AG10803 (cell line): ENCODE results near the gene ITIH3.

Experiments
- DNase-seq: peaks from one replicate; pipeline ENCODE4 v3.0.0; 2010; ENCODE audit warnings: low read depth
- H3K4me3 ChIP-seq: 2 replicates; pipeline ENCODE4 v1.5.1; 2011; ENCODE audit warnings: mild to moderate bottlenecking, low read length, control low read depth
- TF ChIP-seq, protein P1 (sequence below): conservative IDR thresholded peaks from 2 replicates; pipeline ENCODE4 v1.5.1; 2011; ENCODE audit warnings: mild to moderate bottlenecking, low read length, control low read depth, inconsistent platforms

ITIH3 gene

DNA sequence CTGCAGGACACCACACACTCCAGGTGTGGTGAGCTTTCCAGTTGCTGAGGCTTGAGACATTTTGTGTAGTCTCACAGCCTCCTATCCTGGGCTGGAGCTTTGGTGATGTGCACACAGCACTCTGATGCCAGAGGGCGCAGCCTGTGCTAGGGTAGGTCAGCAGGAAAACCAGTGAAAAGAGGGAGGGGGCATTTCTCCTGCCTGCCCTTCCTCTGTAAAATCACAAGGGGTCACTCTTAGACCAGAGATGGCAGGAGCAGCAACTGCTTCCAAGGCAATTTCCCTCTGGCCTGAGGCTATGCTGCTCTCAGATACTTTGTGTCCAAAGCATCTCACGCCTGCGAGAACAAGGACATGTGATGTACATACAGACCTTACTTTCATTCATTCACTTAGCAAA, 56.8 kb downstream of the ITIH3 start:
- TF ChIP-seq, protein P1, sequence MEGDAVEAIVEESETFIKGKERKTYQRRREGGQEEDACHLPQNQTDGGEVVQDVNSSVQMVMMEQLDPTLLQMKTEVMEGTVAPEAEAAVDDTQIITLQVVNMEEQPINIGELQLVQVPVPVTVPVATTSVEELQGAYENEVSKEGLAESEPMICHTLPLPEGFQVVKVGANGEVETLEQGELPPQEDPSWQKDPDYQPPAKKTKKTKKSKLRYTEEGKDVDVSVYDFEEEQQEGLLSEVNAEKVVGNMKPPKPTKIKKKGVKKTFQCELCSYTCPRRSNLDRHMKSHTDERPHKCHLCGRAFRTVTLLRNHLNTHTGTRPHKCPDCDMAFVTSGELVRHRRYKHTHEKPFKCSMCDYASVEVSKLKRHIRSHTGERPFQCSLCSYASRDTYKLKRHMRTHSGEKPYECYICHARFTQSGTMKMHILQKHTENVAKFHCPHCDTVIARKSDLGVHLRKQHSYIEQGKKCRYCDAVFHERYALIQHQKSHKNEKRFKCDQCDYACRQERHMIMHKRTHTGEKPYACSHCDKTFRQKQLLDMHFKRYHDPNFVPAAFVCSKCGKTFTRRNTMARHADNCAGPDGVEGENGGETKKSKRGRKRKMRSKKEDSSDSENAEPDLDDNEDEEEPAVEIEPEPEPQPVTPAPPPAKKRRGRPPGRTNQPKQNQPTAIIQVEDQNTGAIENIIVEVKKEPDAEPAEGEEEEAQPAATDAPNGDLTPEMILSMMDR, result peak; percentile 70
- no peak overlapping the region for H3K4me3 ChIP-seq
- peak; percentile 56 for DNase-seq

DNA sequence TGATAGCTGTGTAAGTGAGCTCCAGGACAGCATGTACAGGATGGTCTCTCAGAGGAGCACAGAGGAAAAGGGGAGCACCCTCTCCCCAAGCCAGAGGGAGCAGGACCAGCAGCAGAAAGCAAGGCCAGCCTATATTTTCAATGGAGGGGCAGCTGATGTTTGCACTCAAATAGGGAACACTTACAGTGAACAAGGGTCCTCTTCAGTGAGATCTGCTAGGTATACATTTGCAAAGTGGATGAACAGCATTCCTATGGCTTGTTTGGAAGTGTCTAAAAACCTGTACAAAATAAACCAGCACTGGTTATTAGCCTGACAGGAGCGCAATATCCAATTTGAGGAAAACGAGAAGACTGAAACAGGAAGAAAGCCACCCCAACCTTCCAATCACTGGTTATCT, 57.8 kb downstream of the ITIH3 start:
- TF ChIP-seq, protein P1, result no peak
- DNase-seq, result no peak
- H3K4me3 ChIP-seq, result no peak overlapping the region

DNA sequence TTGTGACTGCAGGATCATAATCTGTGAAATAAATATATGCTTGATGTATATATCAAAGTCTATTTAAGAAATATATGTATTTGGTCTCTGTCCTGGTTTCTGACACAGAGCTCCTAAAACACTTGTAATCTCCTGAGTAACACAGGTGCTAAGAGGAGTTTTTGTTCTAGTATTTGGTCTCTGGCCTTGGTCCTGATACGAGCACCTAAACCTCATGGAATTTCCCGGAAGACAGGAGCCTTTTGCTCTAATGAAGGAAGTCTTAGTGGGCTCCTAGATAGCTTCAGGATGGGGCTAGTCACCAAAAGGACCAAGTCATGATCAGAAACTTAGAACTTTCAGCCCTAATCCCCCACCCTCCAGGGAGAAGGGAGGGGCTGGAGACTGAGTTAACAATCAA, 59.4 kb downstream of the ITIH3 start:
- TF ChIP-seq, protein P1, result no peak
- DNase-seq, result no peak
- no peak overlapping the region for H3K4me3 ChIP-seq

DNA sequence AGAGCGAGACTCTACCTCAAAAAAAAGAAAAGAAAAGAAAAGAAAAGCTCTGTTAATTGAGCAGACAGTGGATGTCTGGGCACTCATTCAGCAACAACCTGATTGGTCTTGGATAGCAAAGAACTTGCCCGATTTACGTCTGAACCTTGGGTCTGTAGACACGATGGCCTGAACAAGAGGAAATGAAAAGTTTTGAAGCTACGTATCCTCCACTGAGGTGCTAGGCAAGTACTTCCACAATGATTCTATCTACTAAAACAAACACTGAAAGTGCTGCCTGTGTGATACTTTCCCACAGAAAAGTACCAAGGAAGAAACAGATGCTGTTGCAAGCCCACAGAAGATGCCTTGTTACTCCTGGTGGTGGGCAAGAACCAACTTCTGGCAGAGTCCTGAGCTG, 62.1 kb downstream of the ITIH3 start:
- DNase-seq, result no peak
- H3K4me3 ChIP-seq, result no peak overlapping the region
- TF ChIP-seq, protein P1, result no peak

DNA sequence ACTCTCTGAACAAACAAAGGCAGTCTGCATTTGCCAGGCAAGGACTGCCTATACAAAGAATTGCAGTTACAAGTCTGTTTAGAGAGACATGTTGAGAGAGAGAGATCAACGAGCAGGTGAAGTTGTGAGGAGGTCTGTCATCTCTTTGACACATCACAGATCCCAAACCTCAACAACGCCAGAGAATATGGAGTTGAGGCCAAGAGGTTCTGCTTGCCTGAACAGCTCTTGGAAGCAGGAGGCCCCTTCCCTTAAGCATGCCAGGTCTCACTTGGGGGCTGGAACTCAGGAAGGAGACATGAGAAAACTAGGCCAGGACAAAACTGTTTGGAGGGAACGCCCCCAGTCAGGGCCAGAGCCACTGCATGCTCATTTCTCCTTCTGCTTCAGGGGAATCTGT, 62.5 kb downstream of the ITIH3 start:
- DNase-seq, result no peak
- H3K4me3 ChIP-seq, result no peak overlapping the region
- TF ChIP-seq, protein P1, result no peak

DNA sequence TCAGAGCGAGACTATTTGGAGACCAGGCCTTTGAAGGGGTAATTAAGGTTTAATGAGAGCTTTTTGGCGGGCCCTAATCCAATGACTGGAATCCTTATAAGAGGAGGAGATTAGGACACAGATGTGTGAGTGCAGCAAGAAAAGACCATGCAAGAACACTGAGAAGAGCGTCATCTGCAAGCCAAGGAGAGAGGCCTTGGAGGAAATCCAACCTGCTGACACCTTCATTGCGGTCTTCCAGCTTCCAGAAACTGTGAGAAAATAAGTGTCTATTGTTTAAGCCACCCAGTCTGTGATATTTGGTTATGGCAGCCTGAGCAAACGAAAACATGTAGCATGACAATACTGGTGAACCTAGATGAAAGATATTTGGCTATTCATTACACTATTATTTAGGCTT, 63.3 kb downstream of the ITIH3 start:
- TF ChIP-seq, protein P1, result no peak
- DNase-seq, result no peak
- H3K4me3 ChIP-seq, result no peak overlapping the region
